NCI-H345 treated with DMSO at 0.1 percent for 48 hours (cell line): ENCODE measurements around the gene SNAI3.
A peak's percentile ranks its signal among the peaks of the same experiment; 100 is the strongest.

Source experiments
- DNase-seq: peaks from one replicate; lab custom pipeline; 2025; ENCODE audit not compliant: unreplicated experiment; lab: John Stamatoyannopoulos, UW

Gene SNAI3

DNA sequence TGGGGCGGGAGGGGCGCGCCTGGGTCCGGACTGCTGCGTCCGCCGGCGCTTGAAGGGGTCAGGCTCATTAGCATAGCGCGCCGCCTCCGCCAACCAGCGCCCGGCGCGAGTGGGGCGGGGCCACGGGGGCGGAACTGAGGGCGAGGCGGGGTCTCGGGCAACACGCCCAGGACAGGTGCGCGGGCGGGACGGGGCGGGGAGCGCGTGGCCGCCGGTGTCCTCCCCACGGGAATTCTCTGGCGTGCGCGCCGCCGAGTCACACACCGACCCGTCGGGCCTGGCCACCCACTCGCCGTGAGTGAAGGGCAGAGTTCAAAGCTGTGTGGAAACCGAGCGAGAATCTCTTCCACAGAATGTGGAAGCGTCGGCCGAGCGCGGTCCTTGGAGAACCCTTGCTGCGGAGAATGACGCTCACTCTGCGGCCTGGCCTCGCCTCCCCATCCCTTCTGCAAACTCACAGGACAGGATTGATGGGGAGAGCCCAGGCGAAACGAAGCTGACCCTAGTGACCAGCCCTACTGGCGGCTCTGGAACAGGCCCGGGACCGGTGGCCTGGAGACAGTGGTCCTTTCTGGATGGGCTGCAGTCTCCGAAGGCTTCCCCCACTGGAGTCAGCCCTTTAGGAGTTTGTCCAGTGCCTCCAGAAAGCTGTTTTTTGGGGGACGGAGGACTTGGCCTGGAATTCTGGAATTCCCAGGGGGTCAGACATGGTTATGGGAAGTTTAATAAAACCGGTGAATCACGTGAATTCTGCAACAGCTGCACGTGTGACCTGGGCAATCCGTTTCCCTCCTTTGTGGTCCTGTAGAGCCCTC is at the start of gene SNAI3:
Gene SNAI3 (minus strand): TSS at position 69 of the 815 bp plus-strand sequence. CDS start 101 bp downstream, outside the sequence.
- DNase-seq: peak; percentile 36

DNA sequence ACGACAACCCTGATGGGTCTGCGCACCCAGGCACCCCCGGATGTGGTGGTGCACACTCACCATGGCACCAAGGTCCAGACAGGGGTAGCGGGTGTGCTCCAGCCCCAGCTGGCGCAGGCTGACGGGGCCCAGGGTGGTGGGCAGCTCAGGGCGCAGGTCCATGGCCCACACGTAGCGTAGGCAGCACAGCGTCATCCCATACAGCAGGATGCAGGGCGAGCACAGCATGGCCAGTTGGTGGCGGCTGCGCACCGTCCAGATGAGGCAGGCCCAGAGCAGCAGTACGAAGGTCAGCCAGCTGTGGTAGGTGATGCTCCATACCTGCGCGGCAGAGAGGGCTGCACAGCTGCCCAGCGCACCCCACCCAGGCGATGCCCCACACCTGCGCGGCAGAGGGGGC is 49.8 kb upstream of the SNAI3 start:
- no peak for DNase-seq

DNA sequence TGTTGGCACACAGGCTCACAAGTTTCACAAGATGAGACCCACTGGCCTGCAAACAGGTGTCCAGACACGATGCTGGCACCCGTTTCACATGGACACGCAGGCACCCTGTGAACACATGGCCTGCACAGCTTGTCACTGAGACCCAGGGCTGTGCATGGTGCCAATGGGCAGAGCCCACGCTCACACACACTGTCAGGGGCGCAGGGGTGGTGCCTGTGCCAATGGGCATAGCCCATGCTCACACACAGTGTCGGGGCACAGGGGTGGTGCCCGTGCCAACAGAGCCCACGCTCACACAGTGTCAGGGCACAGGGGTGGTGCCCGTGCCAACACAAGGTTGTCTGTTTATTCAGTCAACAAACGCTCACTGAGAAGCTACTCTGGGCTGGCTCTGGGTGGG is 49.3 kb upstream of the SNAI3 start:
- no peak for DNase-seq

DNA sequence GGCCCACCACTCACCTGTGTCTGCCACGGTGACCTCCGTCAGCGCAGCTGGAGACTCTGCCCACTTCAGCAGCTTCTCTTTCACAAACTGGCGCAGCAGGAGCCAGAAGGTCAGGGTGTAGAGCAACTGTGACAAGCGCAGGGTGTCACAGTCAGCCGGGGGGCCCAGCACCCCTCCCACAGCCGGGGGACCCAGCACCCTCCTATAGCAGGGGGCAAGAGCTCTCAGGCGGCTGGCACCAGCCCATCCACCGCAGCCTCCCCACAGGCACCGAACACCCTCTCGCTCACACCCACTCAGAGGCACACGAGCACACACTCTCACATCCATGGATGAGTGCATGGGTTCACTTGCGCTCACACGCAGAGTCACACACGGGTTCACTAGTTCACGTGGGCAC is 48.8 kb upstream of the SNAI3 start:
- DNase-seq: no peak

DNA sequence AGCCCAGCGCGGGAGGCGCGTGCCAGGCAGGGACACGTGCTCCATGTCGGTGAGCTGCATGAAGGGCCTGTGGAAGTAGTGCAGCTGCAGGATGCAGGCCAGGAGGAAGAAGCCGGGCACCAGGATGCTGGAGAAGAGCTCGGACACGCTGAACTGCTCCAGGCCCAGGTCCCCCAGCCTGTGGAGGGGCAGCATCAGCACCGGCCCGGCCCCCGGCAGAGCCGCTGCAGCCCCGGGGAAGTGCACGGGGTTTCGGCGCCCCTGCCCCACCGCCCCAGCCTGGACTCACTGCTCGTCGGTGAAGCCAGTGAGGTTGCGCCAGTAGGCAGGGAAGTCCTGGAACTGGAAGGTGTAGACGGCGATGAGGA is 48.0 kb upstream of the SNAI3 start:
- no peak for DNase-seq

DNA sequence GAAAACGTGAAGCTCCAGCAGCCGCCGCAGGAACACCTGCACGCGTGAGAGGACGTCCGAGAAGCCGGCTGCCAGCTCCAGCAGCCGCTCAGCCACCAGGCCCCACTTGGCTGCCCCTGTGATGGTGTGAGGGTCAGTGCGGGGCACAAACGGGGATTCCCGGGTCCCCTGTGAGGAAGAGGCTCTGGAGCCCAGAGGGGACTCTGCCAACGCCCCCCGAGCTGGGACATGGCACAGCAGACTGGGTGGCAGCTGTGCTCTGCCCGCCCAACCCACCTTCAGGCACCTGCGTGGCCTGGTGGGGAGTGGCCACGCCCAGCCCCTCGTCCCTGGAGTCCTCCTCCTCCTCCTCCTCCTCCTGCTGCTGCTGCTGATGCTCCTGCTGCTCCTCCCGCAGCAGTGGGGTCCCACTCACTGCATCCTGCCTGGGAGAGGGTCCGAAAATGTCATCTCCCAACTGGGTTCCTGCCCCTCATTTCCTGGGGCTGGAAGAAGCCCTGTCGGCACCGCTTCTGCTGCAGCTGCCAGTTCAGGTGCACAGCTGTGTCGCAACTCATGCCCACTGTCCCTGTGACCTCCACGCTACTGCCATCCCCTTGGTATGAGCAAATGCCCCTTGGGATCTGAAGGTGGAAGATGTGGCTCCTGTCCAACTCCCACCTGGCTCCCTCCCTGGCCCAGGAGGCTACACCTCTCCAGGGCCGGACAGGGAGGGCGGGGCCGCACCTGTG is 47.5 kb upstream of the SNAI3 start:
- no peak for DNase-seq

DNA sequence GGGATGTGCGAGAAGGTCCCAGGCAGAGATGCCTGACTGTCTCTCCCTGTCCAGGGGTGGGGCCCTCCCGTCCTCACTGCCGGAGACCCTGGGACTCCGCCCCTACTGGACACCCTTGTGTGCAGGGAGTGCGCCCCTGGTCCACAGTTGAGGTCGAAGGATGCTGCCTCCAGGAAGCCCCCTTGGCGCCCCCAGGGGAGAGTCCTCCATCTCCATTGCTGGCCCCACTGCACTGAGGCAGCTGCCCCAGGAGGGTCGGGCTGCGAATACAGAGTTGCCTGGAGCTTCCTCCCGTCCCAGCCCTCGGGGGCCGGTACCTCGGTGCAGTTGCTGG is 46.6 kb upstream of the SNAI3 start:
- no peak for DNase-seq

DNA sequence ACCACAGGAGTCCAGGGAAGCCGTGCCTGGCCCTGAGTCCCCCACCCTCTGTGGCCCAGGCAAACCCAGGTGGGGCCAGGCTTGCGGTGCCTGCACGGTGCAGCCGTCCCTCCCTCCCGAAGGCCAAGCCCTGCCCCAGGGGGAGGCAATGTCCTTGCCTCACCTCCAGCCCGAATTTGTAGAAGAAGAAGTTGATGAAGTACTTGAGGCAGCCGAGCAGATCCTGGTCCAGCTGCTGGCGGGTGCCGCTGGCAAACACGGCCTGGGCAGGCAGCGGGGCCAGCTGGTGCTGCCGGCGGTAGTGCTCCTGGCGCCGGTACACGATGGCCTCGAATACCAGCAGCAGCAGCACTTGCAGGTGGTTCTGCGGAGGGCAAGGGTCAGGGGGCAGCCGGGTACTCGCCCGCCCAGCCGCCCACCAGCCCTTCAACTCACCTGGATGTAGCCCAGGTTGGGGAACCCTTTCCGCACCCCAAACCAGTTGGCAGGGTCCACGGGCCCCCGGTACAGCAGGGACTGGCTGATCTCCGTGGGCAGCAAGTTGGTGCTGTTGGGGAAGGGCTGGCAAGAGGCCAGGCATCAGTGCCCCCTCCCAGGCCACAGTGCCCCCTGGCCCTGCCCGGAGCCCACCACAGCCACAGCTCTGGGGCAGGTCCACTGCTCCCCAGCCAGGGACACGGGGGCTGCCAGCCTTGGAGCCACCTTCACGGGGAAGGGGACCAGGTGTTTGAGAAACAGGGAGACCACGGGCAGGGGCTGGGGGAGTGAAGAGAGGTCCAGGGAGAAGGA is 46.1 kb upstream of the SNAI3 start:
- DNase-seq: no peak

DNA sequence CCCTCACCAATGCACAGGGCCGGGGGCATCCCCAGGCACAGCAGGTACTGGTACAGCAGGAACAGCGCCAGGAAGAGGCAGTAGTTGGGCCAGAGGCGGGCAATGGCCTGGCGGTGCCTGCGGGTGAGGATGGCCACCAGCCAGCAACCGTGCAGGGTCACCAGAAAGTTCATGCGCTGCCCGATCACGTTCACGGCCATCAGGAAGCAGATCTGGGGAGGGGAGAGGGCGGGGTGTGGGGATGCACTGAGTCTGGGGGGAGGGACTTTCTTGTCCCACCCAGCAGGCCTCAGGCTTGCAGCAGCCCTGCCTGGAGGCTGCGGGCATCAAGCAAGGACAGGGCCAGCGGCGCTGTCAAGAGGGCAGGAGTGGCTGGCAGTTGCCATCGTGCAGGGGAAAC is 45.4 kb upstream of the SNAI3 start:
- DNase-seq: no peak

DNA sequence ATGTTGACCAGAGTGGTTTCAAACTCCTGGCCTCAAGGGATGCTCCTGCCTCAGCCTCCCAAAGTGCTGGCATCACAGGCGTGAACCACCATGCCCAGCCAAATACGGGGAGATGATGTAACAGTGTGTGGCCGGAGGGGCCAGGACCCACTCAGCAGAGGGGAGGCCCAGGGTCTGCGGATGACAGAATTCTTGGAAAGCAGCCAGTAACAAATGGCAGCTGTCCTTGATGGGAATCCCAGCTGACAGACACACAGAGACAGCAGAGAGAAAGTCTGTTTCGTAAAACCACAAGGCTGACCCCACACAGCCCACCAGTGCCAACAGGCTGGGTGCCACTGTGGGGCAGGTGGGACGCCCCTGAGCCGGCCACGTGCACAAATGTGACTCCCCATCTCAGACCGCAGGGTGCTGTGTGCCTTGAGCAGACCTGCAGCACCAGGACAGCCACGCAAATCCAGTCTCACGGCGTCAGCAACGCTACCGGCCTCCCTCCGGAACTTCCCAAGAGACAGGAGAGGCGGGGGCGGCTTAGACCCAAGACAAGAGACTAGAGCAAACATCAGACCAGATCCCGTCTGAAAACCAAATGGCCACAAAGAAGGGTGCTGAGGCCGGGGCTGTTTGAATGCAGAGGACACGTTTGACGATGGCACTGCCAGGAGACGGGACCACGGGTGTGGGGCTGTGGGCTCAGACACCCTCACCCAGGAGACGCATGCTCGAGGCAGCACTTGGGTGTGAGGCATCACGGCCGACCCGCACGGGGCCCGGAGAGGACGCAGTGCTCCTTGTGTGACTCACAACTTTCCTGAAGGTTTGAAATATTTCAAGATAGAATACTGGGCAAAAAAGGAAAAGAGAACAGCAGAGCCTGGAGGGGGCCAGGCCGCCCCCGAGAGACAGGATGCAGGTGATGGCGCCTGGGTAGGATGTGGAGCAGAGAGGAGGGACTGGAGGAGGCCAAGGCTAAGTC is 44.6 kb upstream of the SNAI3 start:
- no peak for DNase-seq

DNA sequence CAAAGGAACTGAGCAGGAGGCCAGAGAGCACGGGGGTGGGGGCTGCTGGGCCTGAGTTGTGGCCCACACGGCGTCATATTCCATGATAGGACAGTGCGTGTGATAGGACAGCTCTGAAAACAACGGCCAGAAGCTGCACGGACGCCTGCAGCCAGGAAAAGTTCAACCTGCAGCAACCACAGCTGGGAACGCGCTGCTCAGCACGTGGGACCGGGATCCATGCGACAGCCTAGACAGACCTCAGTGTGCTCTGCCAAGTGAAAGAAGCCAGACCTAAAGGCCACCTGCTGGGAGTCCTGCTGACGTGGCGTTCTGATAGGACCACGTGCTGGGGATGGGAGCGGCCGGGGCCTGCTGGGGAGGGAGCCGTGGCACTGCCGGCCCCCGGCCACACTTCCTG is 41.6 kb upstream of the SNAI3 start:
- no peak for DNase-seq

DNA sequence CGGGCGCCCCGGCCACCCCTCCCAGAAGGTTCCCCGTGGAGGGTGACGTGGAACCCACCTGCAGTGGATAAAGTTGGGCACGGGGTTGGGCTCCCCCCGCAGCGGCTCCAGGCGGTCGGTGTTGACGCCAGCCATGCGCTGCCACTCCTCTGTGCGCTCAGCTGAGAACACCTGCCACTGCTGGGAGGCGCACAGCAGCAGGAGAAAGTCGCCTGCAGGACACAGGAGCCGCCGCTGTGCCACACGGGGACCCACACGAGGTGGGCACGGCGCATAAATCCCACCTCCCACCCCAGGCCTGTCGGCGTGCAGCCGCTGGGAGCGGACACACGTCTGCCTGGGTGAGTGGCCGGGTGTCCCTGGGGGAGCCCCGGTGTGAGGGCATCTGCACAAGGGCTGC is 40.7 kb upstream of the SNAI3 start:
- DNase-seq: no peak

DNA sequence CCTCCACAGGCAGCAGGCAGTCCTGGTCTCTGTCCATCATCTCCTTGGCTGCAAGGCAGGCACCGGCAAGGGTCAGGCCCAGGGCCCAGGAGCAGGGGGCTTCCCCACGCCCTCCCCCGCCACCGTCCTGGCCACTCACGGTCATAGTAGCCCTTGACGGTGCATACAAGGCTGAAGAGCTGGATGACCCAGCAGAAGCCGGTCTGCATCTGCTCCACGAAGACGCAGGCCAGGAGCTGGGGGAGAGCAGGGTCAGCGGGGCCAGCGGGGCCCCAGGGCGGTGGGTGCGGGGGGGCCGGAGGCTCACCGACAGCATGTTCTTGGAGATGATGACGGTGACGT is 40.1 kb upstream of the SNAI3 start:
- DNase-seq: no peak

DNA sequence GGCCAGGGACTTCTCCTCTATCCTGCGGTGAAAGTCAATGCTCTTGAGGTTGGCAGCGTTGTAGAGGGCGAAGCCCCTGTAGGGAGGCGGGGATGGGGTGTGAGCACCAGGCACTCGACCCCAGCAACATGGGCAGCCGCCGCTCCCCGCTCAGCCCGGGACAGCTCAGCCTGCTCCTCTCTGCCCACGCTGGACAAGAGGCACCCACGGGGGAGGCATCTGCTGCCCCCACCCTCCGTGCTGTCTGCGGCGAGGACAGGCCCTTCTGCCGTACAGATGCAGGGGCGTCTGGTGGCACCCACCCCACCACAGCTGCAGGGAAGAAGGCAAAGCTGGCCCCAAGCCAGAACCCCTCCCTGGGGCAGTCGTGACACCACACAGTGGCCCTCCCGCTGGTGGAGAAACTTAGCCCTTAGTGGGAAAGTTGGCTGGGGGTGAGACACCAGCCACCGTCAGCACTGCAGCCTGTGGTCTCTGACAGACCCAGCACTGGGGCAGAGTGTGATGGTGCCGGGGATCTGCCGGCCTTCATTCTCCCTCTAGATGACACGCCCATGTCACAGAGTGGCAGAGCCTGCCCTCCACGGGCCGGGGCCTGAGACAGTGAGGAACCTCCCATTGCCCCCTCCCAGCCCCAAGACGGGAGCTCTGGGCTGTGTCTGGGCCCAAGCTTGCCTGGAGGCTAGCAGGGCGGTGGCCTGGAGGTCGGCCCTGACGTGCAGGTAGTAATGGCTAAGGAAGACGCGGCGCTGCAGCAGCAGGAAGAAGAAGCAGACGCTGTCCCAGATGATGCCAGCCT is 39.5 kb upstream of the SNAI3 start:
- no peak for DNase-seq

DNA sequence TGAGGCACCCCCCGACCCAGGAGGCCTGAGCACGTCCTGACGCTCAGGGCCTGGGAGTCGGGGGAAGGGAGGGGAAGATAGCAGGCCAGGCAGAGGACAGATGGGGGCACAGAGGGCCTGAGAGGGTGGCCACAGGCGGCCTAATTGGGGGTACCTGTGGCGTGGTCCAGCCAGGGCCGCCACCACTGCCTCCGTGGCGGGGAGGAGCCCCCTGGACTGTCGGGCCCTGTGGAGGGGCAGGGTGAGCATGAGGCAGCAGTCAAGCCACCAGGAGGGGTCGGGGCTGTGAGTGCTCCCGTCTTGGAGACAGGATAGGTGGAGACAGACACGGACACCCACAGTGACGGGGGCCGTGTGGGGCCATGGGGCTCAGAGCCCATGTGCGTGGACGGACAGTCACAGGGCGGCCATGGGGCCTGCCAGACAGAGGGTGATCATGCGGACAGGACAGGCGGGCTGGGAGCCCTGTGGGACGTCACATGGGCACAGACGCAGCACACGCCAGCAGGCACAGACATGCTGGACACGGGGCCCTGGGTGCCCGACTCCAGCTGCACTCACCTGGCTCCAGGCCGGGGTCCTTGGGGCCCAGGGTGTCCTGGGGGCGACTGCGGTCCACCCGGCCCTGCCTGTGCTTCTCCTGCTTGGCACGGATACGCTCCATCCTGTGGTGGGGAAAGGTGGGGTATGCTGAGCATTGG is 38.7 kb upstream of the SNAI3 start:
- no peak for DNase-seq

DNA sequence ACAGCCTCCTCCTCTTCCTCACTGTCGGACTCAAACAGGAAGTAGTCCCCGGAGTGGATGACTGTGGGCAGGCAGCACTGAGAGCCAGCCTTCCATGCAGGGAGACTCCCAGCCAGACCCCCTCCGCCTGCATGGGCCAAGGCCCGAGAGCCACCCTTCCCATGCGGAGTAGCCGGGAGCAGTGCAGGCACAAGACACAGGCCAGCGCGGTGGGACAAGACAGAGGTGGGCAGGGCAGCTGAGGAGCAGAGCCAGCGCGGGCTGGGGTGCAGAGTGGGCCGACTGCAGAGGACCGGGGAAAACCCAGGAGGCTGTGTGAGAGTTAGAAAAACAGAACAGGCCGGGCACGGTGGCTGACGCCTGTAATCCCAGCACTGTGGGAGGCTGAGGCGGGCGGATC is 37.6 kb upstream of the SNAI3 start:
- DNase-seq: no peak

DNA sequence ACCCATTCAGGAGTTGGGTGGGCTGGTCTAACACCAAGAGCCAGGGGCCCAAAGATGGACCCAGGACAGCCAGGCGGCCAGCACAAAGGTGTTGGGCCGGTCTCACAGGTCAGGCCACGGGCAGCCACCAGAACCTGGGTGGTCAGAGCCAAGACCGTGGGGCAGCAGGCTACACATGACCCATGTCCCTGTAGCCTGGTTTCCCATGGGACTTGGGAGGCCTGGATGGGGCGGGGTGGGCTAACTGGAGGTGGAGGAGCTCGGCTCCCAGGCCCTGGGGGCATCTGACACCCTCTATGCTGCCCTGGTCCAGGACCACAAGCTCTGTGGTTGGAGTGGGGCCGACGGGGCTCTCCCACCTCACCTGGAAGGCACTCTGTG is 37.2 kb upstream of the SNAI3 start:
- no peak for DNase-seq

DNA sequence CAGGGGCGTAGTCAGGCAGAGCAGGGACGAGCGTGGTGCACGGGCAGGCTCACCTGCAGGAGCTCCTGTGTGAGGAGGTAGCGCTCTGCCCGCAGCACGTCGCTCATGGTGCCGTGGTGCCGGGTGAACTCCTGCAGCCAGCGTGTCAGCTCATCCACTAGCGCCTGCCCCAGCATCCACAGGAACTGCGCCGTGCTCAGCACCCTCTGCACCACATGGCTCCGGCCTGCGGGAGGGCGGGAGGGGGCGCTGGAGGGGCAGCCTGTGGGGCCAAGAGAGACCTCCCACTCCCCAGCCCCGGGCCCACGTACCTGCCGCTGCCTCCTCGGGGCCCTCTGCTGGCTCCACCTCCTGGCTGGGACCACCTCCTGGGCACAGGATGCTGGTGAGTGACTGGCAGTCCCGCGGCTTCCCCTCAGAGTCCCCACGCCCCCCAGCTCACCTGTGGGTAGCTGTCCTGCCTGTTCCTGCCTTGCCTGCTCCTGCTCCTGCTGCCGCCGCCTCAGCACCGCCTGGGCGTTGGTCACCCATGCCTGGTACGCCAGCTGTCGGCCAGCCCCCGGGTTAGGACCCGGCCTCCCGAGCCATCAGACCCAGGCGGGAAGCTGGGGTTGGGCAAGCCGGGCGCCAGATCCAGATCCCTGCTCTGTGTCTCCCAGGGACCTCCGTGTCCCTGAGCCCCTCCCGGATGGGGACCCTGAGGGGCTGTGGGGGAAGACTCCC is 36.6 kb upstream of the SNAI3 start:
- DNase-seq: no peak
